Mesenchymal stem cell (in vitro differentiated cells and primary cell): Measurements from ENCODE around the gene MTFMT.

Experiments
- DNase-seq: peaks from one replicate; pipeline ENCODE4 v3.0.0-alpha.2; 2013
- H2AFZ ChIP-seq: one replicate; pipeline ENCODE4 v1.6.1; 2013; ENCODE audit warnings: low read depth, mild to moderate bottlenecking, control low read depth, inconsistent platforms, low read length, moderate library complexity
- H2AK5ac ChIP-seq: 2 replicates; pipeline ENCODE4 v1.6.1; 2013; ENCODE audit warnings: low read length, moderate library complexity, mild to moderate bottlenecking, inconsistent platforms; ENCODE audit not compliant: severe bottlenecking
- H2BK120ac ChIP-seq: one replicate; pipeline ENCODE4 v1.6.1; 2013; ENCODE audit warnings: low read depth, mild to moderate bottlenecking, inconsistent platforms, low read length, moderate library complexity
- H2BK12ac ChIP-seq, 2 experiments: one replicate each; pipeline ENCODE4 v1.6.1; 2013; ENCODE audit warnings: inconsistent platforms in 2 of 2, low read length in 2 of 2, mild to moderate bottlenecking in 2 of 2, moderate library complexity in 2 of 2, control low read depth in 1 of 2
- H2BK15ac ChIP-seq: one replicate; pipeline ENCODE4 v1.6.1; 2013; ENCODE audit warnings: mild to moderate bottlenecking, low read depth, inconsistent platforms; ENCODE audit not compliant: poor library complexity, severe bottlenecking
- H2BK5ac ChIP-seq: 2 replicates; pipeline ENCODE4 v1.6.1; 2013; ENCODE audit warnings: low read depth, mild to moderate bottlenecking, low read length, control low read depth, inconsistent platforms; ENCODE audit not compliant: poor library complexity, severe bottlenecking
- H3K14ac ChIP-seq, 2 experiments: one replicate each; pipeline ENCODE4 v1.6.1; 2013; ENCODE audit warnings: inconsistent platforms in 2 of 2, low read length in 2 of 2, control low read depth in 1 of 2, mild to moderate bottlenecking in 1 of 2, moderate library complexity in 1 of 2
- H3K18ac ChIP-seq, 2 experiments: one replicate each; pipeline ENCODE4 v1.6.1; 2013; ENCODE audit warnings: inconsistent platforms in 2 of 2, low read length in 2 of 2, control low read depth in 1 of 2, low read depth in 1 of 2, mild to moderate bottlenecking in 1 of 2
- H3K23ac ChIP-seq, 2 experiments: one replicate each; pipeline ENCODE4 v1.6.1; 2013; ENCODE audit warnings: inconsistent platforms in 2 of 2, low read length in 2 of 2, mild to moderate bottlenecking in 2 of 2, moderate library complexity in 2 of 2, control low read depth in 1 of 2
- H3K27ac ChIP-seq: 2 replicates; pipeline ENCODE4 v1.5.1; 2013; ENCODE audit warnings: mild to moderate bottlenecking, moderate library complexity, low read length, control low read depth, inconsistent platforms; ENCODE audit not compliant: poor library complexity, severe bottlenecking
- H3K27me3 ChIP-seq, 2 experiments: 2 replicates each; pipeline versions ENCODE4 v1.6.1 to v1.7.0; 2013; ENCODE audit warnings: low read length in 2 of 2, mild to moderate bottlenecking in 2 of 2, moderate library complexity in 2 of 2, control low read depth in 1 of 2, inconsistent platforms in 1 of 2; ENCODE audit not compliant: control insufficient read depth in 1 of 2, insufficient read depth in 1 of 2
- H3K36me3 ChIP-seq, 2 experiments: 2 replicates each; pipeline versions ENCODE4 v1.6.1 to v1.7.0; 2013; ENCODE audit warnings: low read length in 2 of 2, control low read depth in 1 of 2, inconsistent platforms in 1 of 2, low read depth in 1 of 2, mild to moderate bottlenecking in 1 of 2; ENCODE audit not compliant: insufficient read depth in 2 of 2, control insufficient read depth in 1 of 2
- H3K4ac ChIP-seq, 2 experiments: one replicate each; pipeline ENCODE4 v1.6.1; 2013; ENCODE audit warnings: inconsistent platforms in 2 of 2, low read length in 2 of 2, mild to moderate bottlenecking in 2 of 2, moderate library complexity in 2 of 2, control low read depth in 1 of 2, low read depth in 1 of 2
- H3K4me1 ChIP-seq: 2 replicates; pipeline ENCODE4 v1.6.1; 2013; ENCODE audit warnings: low read depth, low read length, control low read depth; ENCODE audit not compliant: control insufficient read depth, insufficient read depth
- H3K4me2 ChIP-seq: 2 replicates; pipeline ENCODE4 v1.6.1; 2013; ENCODE audit warnings: low read length, mild to moderate bottlenecking, inconsistent platforms; ENCODE audit not compliant: poor library complexity, severe bottlenecking
- H3K4me3 ChIP-seq, 2 experiments: 2 replicates each; pipeline versions ENCODE4 v1.5.1 to v1.7.0; 2013; ENCODE audit warnings: low read length in 2 of 2, mild to moderate bottlenecking in 2 of 2, control low read depth in 1 of 2, low read depth in 1 of 2; ENCODE audit not compliant: insufficient read depth in 1 of 2
- H3K79me1 ChIP-seq: replicated peaks from 2 replicates; pipeline ENCODE4 v1.6.1; 2013; ENCODE audit warnings: mild to moderate bottlenecking, control low read depth, low read length, inconsistent platforms; ENCODE audit not compliant: poor library complexity, severe bottlenecking
- H3K9ac ChIP-seq: 2 replicates; pipeline ENCODE4 v1.7.0; 2013; ENCODE audit warnings: mild to moderate bottlenecking, low read length, moderate library complexity
- H3K9me3 ChIP-seq: 2 replicates; pipeline ENCODE4 v1.7.0; 2013; ENCODE audit warnings: mild to moderate bottlenecking, low read length; ENCODE audit not compliant: control insufficient read depth
- H4K8ac ChIP-seq: one replicate; pipeline ENCODE4 v1.6.1; 2013; ENCODE audit warnings: inconsistent platforms, mild to moderate bottlenecking, low read length, moderate library complexity
- H4K91ac ChIP-seq: one replicate; pipeline ENCODE4 v1.6.1; 2013; ENCODE audit warnings: mild to moderate bottlenecking, low read length, inconsistent platforms
- WGBS: methylation state at CpG from one replicate; pipeline ENCODE4 v1.1.7; 2013; ENCODE audit warnings: mixed read lengths; 5-methylcytosine and 5-hydroxymethylcytosine counted together

MTFMT gene

DNA sequence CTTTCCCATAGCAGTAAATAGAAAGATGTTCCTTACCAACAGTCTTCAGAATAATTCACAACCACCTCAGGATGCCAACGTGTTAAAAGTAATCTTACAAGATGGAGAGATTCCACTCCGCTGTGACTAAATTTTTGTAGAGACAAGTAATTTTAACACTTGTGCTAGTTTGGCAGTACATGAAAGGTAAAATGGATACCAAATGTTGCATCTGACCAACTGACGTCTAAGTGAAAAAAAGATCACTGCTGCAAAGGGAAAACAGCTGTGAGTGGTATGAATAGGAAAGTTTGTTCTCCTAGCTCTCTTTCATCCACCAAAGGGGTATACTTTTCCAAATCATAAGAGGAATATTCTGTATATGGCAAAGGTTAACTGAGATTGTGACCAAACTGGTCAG is 42.3 kb downstream of the MTFMT start:
- H3K27me3 ChIP-seq: no peaks in the 10 kb centered on the region
- H3K14ac ChIP-seq: no peak overlapping the region
- no peak overlapping the region for H3K18ac ChIP-seq
- peaks cover 2 to 22% of the 10 kb centered on the region in 2 experiments for H3K36me3 ChIP-seq
- H3K79me1 ChIP-seq: peaks cover 3% of the 10 kb centered on the region
- no peak overlapping the region for H2AK5ac ChIP-seq
- no peak overlapping the region for H3K4ac ChIP-seq
- H3K9me3 ChIP-seq: no peaks in the 10 kb centered on the region
- no peak overlapping the region for H3K4me2 ChIP-seq
- H3K4me1 ChIP-seq: peaks cover 3% of the 10 kb centered on the region
- H3K23ac ChIP-seq: no peak overlapping the region
- no peak overlapping the region for H2BK15ac ChIP-seq
- no peak overlapping the region for H2AFZ ChIP-seq
- no peak overlapping the region for H2BK12ac ChIP-seq
- peak overlapping the region in 1 of 2 experiments; percentile 35 for H3K4me3 ChIP-seq
- no peak overlapping the region for H2BK5ac ChIP-seq
- no peak overlapping the region for H2BK120ac ChIP-seq
- DNase-seq: no peak
- peak overlapping the region; percentile 1 for H3K9ac ChIP-seq
- H4K91ac ChIP-seq: no peak overlapping the region
- no peak overlapping the region for H4K8ac ChIP-seq
- H3K27ac ChIP-seq: no peak overlapping the region
- WGBS: 97% methylated on average over 3 of the region's 3 CpGs

DNA sequence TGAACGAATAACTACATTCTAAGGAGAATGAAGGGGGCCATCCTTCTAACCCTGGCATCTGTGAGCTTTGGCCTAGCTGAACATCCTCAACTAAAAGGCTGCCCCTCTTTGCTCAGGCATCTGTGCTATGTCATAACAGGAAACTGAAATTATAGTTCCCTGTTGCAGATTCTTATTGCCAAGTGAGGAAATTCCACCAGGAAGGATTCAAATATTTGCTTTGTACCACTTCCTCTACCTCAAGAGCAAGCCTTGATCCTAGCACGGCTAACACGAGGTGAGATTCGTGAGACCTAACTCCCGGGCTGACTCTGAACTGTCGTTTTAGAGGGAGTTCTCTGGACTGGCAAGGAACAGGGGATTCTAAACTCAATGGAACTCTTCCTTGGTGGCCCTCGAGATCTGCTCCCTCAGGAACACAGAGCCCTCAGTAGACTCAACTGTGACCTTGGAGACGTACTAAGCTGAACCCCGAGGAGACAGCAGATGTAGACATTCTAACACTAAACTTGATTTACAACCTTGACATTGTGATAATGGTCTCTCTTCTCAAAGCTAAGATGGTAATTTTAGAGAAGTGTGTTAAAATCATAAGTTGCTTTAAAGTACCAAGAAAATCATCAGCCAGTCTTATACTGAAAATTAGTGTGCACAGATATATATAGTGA is 43.9 kb downstream of the MTFMT start:
- Histone ChIP-seq H3K18ac (peak overlapping the region; percentile 6 to 49), H3K4me3 (peak overlapping the region in 1 of 2 experiments; percentile 42), H2AK5ac (no peak overlapping the region), H4K91ac (peak overlapping the region; percentile 83), H2BK120ac (peak overlapping the region; percentile 4), H2AFZ (no peak overlapping the region), H3K36me3 (peaks cover 2 to 34% of the 10 kb centered on the region in 2 experiments), H3K4me1 (peaks cover 3% of the 10 kb centered on the region), H3K4me2 (no peak overlapping the region), H3K9me3 (no peaks in the 10 kb centered on the region), H3K9ac (peak overlapping the region; percentile 71), H3K79me1 (peaks cover 6% of the 10 kb centered on the region), H3K4ac (peak overlapping the region in 1 of 2 experiments; percentile 62), H3K27me3 (no peaks in the 10 kb centered on the region), H2BK15ac (no peak overlapping the region), H3K23ac (no peak overlapping the region), H3K27ac (no peak overlapping the region), H4K8ac (peak overlapping the region; percentile 37), H3K14ac (no peak overlapping the region), H2BK12ac (peak overlapping the region in 1 of 2 experiments; percentile 65), H2BK5ac (no peak overlapping the region)
- WGBS: 60% methylated on average over 7 of the region's 9 CpGs
- DNase-seq: peak; percentile 59

- H2AK5ac ChIP-seq: no peak overlapping the region
- H3K27me3 ChIP-seq: no peaks in the 10 kb centered on the region
- no peak for DNase-seq
- no peak overlapping the region for H3K4ac ChIP-seq
- no peak overlapping the region for H3K14ac ChIP-seq
- H3K9ac ChIP-seq: no peak overlapping the region
- peaks cover 3% of the 10 kb centered on the region for H3K4me1 ChIP-seq
- no peak overlapping the region for H3K23ac ChIP-seq
- WGBS: 100% methylated on average over 1 of the region's 1 CpG
- no peak overlapping the region for H2BK120ac ChIP-seq
- H4K91ac ChIP-seq: no peak overlapping the region
- H2BK15ac ChIP-seq: no peak overlapping the region
- peaks cover 12 to 56% of the 10 kb centered on the region in 2 experiments for H3K36me3 ChIP-seq
- no peak overlapping the region for H2AFZ ChIP-seq
- H3K27ac ChIP-seq: no peak overlapping the region
- H3K4me2 ChIP-seq: no peak overlapping the region
- H3K18ac ChIP-seq: no peak overlapping the region
- no peak overlapping the region for H4K8ac ChIP-seq
- no peaks in the 10 kb centered on the region for H3K9me3 ChIP-seq
- no peak overlapping the region for H3K4me3 ChIP-seq
- H2BK12ac ChIP-seq: no peak overlapping the region
- H2BK5ac ChIP-seq: no peak overlapping the region
- peaks cover 15% of the 10 kb centered on the region for H3K79me1 ChIP-seq
These were observed 47.0 kb downstream of the MTFMT start for GRCh38 chr15:64982472-64982871.

GRCh38 chr15:64981812-64982431 is 47.5 kb downstream of the MTFMT start:
- no peak for DNase-seq
- H3K4me1 ChIP-seq: peaks cover 3% of the 10 kb centered on the region
- no peak overlapping the region for H4K91ac ChIP-seq
- H3K9me3 ChIP-seq: no peaks in the 10 kb centered on the region
- no peak overlapping the region for H3K14ac ChIP-seq
- H3K4me2 ChIP-seq: no peak overlapping the region
- H2AFZ ChIP-seq: no peak overlapping the region
- no peak overlapping the region for H3K4ac ChIP-seq
- H3K9ac ChIP-seq: peak overlapping the region; percentile 56
- no peak overlapping the region for H2BK15ac ChIP-seq
- H2BK5ac ChIP-seq: no peak overlapping the region
- H3K27me3 ChIP-seq: no peaks in the 10 kb centered on the region
- no peak overlapping the region for H3K18ac ChIP-seq
- H2AK5ac ChIP-seq: no peak overlapping the region
- peaks cover 17% of the 10 kb centered on the region for H3K79me1 ChIP-seq
- no peak overlapping the region for H3K4me3 ChIP-seq
- peaks cover 18 to 56% of the 10 kb centered on the region in 2 experiments for H3K36me3 ChIP-seq
- no peak overlapping the region for H4K8ac ChIP-seq
- no peak overlapping the region for H2BK120ac ChIP-seq
- no peak overlapping the region for H2BK12ac ChIP-seq
- 100% methylated on average over 6 of the region's 6 CpGs for WGBS
- H3K23ac ChIP-seq: no peak overlapping the region
- no peak overlapping the region for H3K27ac ChIP-seq
